ENCODE results near the gene PRDM16. TPM values are rescaled to one million over a fixed set of nuclear protein-coding genes. Genes with fewer than 3 reads are reported as not detected.

PRDM16 gene
- total RNA-seq, 1 donor from 2014 or later, result 84.2 TPM

- TF ChIP-seq CTCF (IDR thresholded peaks at IDR 0.05), result no peak
- intact Hi-C loops (cut with DNase I), result no loop called here
- no peaks in the 10 kb centered on the region for H3K27me3 ChIP-seq
- no peak for DNase-seq (ENCODE audit: low spot score in 2 of 2)
- H3K4me3 ChIP-seq, result no peak overlapping the region
- H3K27ac ChIP-seq, result no peak overlapping the region
- peaks cover 0 to 2% of the 10 kb centered on the region in 2 donors for H3K36me3 ChIP-seq
- H3K9me3 ChIP-seq, result no peaks in the 10 kb centered on the region
- H3K4me1 ChIP-seq, result peaks cover 0 to 3% of the 10 kb centered on the region in 2 donors
Observed at GRCh38 chr1:3249631-3250501, 180.9 kb downstream of the PRDM16 start.

GRCh38 chr1:3250624-3251023, 181.6 kb downstream of the PRDM16 start:
- intact Hi-C loops (cut with DNase I), result no loop called here
- Histone ChIP-seq H3K9me3 (no peaks in the 10 kb centered on the region), H3K27ac (no peak overlapping the region), H3K36me3 (no peaks in the 10 kb centered on the region), H3K4me3 (no peak overlapping the region), H3K4me1 (peaks cover 0 to 3% of the 10 kb centered on the region in 2 donors), H3K27me3 (no peaks in the 10 kb centered on the region)
- TF ChIP-seq CTCF (IDR thresholded peaks at IDR 0.05), result no peak
- no peak for DNase-seq (ENCODE audit: low spot score in 2 of 2)

- Histone ChIP-seq H3K27me3 (no peaks in the 10 kb centered on the region), H3K4me3 (no peak overlapping the region), H3K27ac (no peak overlapping the region), H3K4me1 (peaks cover 0 to 2% of the 10 kb centered on the region in 2 donors), H3K9me3 (no peaks in the 10 kb centered on the region), H3K36me3 (no peaks in the 10 kb centered on the region)
- intact Hi-C loops (cut with DNase I), result no loop called here
- no peak for TF ChIP-seq CTCF (IDR thresholded peaks at IDR 0.05)
- no peak for DNase-seq (ENCODE audit: low spot score in 2 of 2)
Observed at GRCh38 chr1:3251099-3251806, 182.2 kb downstream of the PRDM16 start.

GRCh38 chr1:3251807-3252428, 182.9 kb downstream of the PRDM16 start:
- H3K4me1 ChIP-seq, result no peaks in the 10 kb centered on the region
- intact Hi-C loops (cut with DNase I), result no loop called here
- H3K4me3 ChIP-seq, result no peak overlapping the region
- H3K27me3 ChIP-seq, result no peaks in the 10 kb centered on the region
- no peak overlapping the region for H3K27ac ChIP-seq
- no peak for TF ChIP-seq CTCF (IDR thresholded peaks at IDR 0.05)
- no peak for DNase-seq (ENCODE audit: low spot score in 2 of 2)
- H3K9me3 ChIP-seq, result no peaks in the 10 kb centered on the region
- no peaks in the 10 kb centered on the region for H3K36me3 ChIP-seq

GRCh38 chr1:3255680-3256079, 186.7 kb downstream of the PRDM16 start:
- intact Hi-C loops (cut with DNase I), result no loop called here
- Histone ChIP-seq H3K36me3 (no peaks in the 10 kb centered on the region), H3K27me3 (no peaks in the 10 kb centered on the region), H3K9me3 (no peaks in the 10 kb centered on the region), H3K27ac (no peak overlapping the region), H3K4me1 (peaks cover 0 to 12% of the 10 kb centered on the region in 2 donors), H3K4me3 (no peak overlapping the region)
- no peak for TF ChIP-seq CTCF (IDR thresholded peaks at IDR 0.05)
- DNase-seq (ENCODE audit: low spot score in 2 of 2), result no peak

Data from ascending aorta (tissue), 2 donors.